WTC11 (cell line): ENCODE results near the gene SECISBP2.

Experiments
- CREM ChIP-seq: sonication (generic); formaldehyde crosslinking; IDR thresholded peaks from 2 replicates; pipeline ENCODE4 v1.8.1; 2022; ENCODE audit warnings: mild to moderate bottlenecking, missing genetic modification reagents, moderate library complexity
- ESRRA ChIP-seq: sonication (generic); formaldehyde crosslinking; IDR thresholded peaks from 2 replicates; pipeline ENCODE4 v1.8.1; 2022; ENCODE audit warnings: mild to moderate bottlenecking, missing genetic modification reagents, borderline replicate concordance
- JUN ChIP-seq: sonication (generic); formaldehyde crosslinking; IDR thresholded peaks from 2 replicates; pipeline ENCODE4 v1.8.0; 2023; ENCODE audit warnings: mild to moderate bottlenecking, missing genetic modification reagents
- KAT7 ChIP-seq: sonication (generic); formaldehyde crosslinking; IDR thresholded peaks from 2 replicates; pipeline ENCODE4 v1.8.1; 2023; ENCODE audit warnings: missing genetic modification reagents, mild to moderate bottlenecking, borderline replicate concordance
- ZNF671 ChIP-seq: fragments of 250-450 bp; sonication (Bioruptor Pico); IDR thresholded peaks from 2 replicates; pipeline ENCODE4 v1.8.0; 2021; ENCODE audit warnings: mild to moderate bottlenecking
- TF ChIP-seq, protein P1 (sequence below): fragments of 200-600 bp; IDR thresholded peaks from 2 replicates; pipeline ENCODE4 v1.8.0; 2022; ENCODE audit warnings: antibody characterized with exemption
- TF ChIP-seq, protein P2 (sequence below): sonication (generic); formaldehyde crosslinking; IDR thresholded peaks from 2 replicates; pipeline ENCODE4 v1.8.1; 2022; ENCODE audit warnings: low read depth, mild to moderate bottlenecking, moderate library complexity, missing genetic modification reagents, borderline replicate concordance
- TF ChIP-seq, protein P3 (sequence below): sonication (generic); formaldehyde crosslinking; conservative IDR thresholded peaks from 2 replicates; pipeline ENCODE4 v1.8.1; 2022; ENCODE audit warnings: mild to moderate bottlenecking, missing genetic modification reagents
- TF ChIP-seq, protein P4 (sequence below): sonication (generic); formaldehyde crosslinking; IDR thresholded peaks from 2 replicates; pipeline ENCODE4 v1.8.1; 2023; ENCODE audit warnings: mild to moderate bottlenecking, missing genetic modification reagents

DNA sequence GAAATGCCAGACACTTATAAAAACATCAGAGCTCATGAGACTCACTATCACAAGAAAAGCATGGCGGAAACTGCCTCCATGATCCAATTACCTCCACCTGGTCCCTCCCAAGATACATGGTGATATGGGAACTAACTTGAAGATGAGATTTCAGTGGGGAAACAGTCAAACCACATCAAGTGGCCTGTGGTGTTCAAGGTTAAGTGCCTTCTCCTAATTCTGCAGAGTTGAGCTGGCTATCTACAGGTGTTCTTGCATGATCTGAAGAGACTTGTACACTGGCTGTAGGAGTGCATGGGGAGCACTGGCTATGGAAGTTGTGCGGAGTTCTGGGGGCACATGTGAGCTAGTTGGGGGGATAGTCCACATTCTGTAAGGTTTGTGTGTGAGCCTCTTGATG, 41.3 kb upstream of the SECISBP2 start:
- TF ChIP-seq, protein P1, sequence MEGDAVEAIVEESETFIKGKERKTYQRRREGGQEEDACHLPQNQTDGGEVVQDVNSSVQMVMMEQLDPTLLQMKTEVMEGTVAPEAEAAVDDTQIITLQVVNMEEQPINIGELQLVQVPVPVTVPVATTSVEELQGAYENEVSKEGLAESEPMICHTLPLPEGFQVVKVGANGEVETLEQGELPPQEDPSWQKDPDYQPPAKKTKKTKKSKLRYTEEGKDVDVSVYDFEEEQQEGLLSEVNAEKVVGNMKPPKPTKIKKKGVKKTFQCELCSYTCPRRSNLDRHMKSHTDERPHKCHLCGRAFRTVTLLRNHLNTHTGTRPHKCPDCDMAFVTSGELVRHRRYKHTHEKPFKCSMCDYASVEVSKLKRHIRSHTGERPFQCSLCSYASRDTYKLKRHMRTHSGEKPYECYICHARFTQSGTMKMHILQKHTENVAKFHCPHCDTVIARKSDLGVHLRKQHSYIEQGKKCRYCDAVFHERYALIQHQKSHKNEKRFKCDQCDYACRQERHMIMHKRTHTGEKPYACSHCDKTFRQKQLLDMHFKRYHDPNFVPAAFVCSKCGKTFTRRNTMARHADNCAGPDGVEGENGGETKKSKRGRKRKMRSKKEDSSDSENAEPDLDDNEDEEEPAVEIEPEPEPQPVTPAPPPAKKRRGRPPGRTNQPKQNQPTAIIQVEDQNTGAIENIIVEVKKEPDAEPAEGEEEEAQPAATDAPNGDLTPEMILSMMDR, result no peak
- no peak for TF ChIP-seq ZNF671 (CRISPR knock-in tag)
- TF ChIP-seq JUN (CRISPR knock-in tag), result no peak
- no peak for TF ChIP-seq ESRRA
- TF ChIP-seq CREM (CRISPR knock-in tag), result no peak
- TF ChIP-seq, protein P2, sequence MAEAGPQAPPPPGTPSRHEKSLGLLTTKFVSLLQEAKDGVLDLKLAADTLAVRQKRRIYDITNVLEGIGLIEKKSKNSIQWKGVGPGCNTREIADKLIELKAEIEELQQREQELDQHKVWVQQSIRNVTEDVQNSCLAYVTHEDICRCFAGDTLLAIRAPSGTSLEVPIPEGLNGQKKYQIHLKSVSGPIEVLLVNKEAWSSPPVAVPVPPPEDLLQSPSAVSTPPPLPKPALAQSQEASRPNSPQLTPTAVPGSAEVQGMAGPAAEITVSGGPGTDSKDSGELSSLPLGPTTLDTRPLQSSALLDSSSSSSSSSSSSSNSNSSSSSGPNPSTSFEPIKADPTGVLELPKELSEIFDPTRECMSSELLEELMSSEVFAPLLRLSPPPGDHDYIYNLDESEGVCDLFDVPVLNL, result no peak
- TF ChIP-seq, protein P3, sequence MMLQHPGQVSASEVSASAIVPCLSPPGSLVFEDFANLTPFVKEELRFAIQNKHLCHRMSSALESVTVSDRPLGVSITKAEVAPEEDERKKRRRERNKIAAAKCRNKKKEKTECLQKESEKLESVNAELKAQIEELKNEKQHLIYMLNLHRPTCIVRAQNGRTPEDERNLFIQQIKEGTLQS (CRISPR knock-in tag), result no peak
- TF ChIP-seq, protein P4, sequence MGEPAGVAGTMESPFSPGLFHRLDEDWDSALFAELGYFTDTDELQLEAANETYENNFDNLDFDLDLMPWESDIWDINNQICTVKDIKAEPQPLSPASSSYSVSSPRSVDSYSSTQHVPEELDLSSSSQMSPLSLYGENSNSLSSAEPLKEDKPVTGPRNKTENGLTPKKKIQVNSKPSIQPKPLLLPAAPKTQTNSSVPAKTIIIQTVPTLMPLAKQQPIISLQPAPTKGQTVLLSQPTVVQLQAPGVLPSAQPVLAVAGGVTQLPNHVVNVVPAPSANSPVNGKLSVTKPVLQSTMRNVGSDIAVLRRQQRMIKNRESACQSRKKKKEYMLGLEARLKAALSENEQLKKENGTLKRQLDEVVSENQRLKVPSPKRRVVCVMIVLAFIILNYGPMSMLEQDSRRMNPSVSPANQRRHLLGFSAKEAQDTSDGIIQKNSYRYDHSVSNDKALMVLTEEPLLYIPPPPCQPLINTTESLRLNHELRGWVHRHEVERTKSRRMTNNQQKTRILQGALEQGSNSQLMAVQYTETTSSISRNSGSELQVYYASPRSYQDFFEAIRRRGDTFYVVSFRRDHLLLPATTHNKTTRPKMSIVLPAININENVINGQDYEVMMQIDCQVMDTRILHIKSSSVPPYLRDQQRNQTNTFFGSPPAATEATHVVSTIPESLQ (CRISPR knock-in tag), result no peak
- TF ChIP-seq KAT7 (CRISPR knock-in tag), result no peak
